ENCODE measurements around the gene BCL7B.

DNA sequence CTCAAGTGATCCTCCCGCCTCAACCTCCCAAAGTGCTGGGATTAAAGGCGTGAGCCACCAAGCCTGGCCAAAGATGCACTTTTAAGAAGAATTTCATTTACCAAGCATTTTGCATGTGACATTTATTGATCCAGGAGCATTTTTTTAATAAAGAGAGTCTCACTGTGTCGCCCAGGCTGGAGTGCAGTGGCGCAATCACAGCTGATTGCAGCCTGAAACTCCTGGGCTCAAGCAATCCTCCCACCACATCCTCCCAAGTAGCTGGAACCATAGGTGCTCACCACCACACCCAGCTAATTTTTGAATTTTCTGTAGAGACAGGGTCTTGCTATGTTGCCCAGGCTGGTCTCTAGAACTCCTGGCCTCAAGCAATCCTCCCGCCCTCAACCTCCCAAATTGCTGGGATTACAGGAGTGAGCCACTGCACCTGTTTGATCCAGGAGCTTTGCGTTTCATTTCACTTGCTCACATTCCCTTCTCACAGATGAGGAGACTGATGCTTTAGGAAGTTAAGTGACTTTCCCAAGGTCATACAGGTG lies 25.2 kb upstream of the BCL7B start:
- TF ChIP-seq ZNF274 (CRISPR knock-in tag; IDR thresholded peaks at IDR 0.05) (no peak), PCBP2 (optimal IDR thresholded peaks at IDR 0.05; ENCODE audit: low read depth, low read length, poor library complexity, severe bottlenecking) (no peak), RFX5 (IDR thresholded peaks at IDR 0.05; ENCODE audit: low read depth, low read length) (no peak), HNRNPK (IDR thresholded peaks at IDR 0.05; ENCODE audit: low read depth, low read length, poor library complexity, severe bottlenecking) (no peak), DPF2 (CRISPR knock-in tag; IDR thresholded peaks at IDR 0.05; ENCODE audit: borderline replicate concordance, low read depth) (no peak), ZNF326 (CRISPR knock-in tag; IDR thresholded peaks at IDR 0.05; ENCODE audit: borderline replicate concordance) (no peak), BRF2 (CRISPR knock-in tag; IDR thresholded peaks at IDR 0.05) (no peak), RARA (CRISPR knock-in tag; IDR thresholded peaks at IDR 0.05) (no peak)
- TF ChIP-seq, protein P1, sequence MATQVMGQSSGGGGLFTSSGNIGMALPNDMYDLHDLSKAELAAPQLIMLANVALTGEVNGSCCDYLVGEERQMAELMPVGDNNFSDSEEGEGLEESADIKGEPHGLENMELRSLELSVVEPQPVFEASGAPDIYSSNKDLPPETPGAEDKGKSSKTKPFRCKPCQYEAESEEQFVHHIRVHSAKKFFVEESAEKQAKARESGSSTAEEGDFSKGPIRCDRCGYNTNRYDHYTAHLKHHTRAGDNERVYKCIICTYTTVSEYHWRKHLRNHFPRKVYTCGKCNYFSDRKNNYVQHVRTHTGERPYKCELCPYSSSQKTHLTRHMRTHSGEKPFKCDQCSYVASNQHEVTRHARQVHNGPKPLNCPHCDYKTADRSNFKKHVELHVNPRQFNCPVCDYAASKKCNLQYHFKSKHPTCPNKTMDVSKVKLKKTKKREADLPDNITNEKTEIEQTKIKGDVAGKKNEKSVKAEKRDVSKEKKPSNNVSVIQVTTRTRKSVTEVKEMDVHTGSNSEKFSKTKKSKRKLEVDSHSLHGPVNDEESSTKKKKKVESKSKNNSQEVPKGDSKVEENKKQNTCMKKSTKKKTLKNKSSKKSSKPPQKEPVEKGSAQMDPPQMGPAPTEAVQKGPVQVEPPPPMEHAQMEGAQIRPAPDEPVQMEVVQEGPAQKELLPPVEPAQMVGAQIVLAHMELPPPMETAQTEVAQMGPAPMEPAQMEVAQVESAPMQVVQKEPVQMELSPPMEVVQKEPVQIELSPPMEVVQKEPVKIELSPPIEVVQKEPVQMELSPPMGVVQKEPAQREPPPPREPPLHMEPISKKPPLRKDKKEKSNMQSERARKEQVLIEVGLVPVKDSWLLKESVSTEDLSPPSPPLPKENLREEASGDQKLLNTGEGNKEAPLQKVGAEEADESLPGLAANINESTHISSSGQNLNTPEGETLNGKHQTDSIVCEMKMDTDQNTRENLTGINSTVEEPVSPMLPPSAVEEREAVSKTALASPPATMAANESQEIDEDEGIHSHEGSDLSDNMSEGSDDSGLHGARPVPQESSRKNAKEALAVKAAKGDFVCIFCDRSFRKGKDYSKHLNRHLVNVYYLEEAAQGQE (IDR thresholded peaks at IDR 0.05; ENCODE audit: borderline replicate concordance in 1 of 2, low read depth in 1 of 2, low read length in 2 of 2), result no peak
